ENCODE results near the gene UST. TPM values are rescaled to one million over a fixed set of nuclear protein-coding genes. Genes with fewer than 3 reads are reported as not detected.

Gene UST
- total RNA-seq, 2 experiments from 2014 or later = 1.4 to 4.1 TPM

GRCh38 chr6:148997865-148998264, 251.0 kb downstream of the UST start:
- TF ChIP-seq EZH2phosphoT487 (IDR thresholded peaks at IDR 0.05; ENCODE audit: borderline replicate concordance, low read depth, low read length) = no peak
- no peak for TF ChIP-seq CTCF (conservative IDR thresholded peaks at IDR 0.05; ENCODE audit: low read length)
- H3K4me2 ChIP-seq (ENCODE audit: low read length) = no peak overlapping the region
- DNase-seq (ENCODE audit: low spot score) = no peak
- no peak overlapping the region for H2AFZ ChIP-seq (ENCODE audit: low read length)
- no TSS peak for BruUV-seq (replicated peaks)
- H3K79me2 ChIP-seq (ENCODE audit: insufficient read depth, low read depth, low read length) = no peaks in the 10 kb centered on the region
- intact Hi-C loops (cut with micrococcal nuclease; ENCODE audit: unreplicated experiment) = no loop called here
- no peak overlapping the region for H3K4me3 ChIP-seq (ENCODE audit: low read depth, low read length, poor library complexity, severe bottlenecking)
- no peaks in the 10 kb centered on the region for H3K9me2 ChIP-seq (ENCODE audit: insufficient read depth, low read length)
- POLR2A ChIA-PET = interaction anchor here (0.6 to 1.4 kb wide), 5 partner anchors 9 to 67 kb away, joined by 3 to 4 read pairs (median 3); no protein-coding TSS in a partner anchor
- H3K4me1 ChIP-seq (ENCODE audit: insufficient read depth, low read length, poor library complexity, severe bottlenecking) = no peaks in the 10 kb centered on the region
- no peaks in the 10 kb centered on the region for H3K36me3 ChIP-seq (ENCODE audit: insufficient read depth, low read length)
- peaks cover 11% of the 10 kb centered on the region; the same call in 1 of the 2 replicates for H3K9me3 ChIP-seq (ENCODE audit: low read length)
- H4K20me1 ChIP-seq (ENCODE audit: insufficient read depth, low read length) = no peaks in the 10 kb centered on the region
- CTCF ChIA-PET (ENCODE audit: unreplicated experiment) = no interaction called here
- H3K27ac ChIP-seq (ENCODE audit: low read depth, low read length, poor library complexity, severe bottlenecking) = no peak overlapping the region

- Histone ChIP-seq H3K4me2 (ENCODE audit: low read length) (no peak overlapping the region), H3K9me3 (ENCODE audit: low read length) (peaks cover 11% of the 10 kb centered on the region; the same call in 1 of the 2 replicates), H3K4me1 (ENCODE audit: insufficient read depth, low read length, poor library complexity, severe bottlenecking) (no peaks in the 10 kb centered on the region), H4K20me1 (ENCODE audit: insufficient read depth, low read length) (no peaks in the 10 kb centered on the region), H3K4me3 (ENCODE audit: low read depth, low read length, poor library complexity, severe bottlenecking) (no peak overlapping the region), H3K79me2 (ENCODE audit: insufficient read depth, low read depth, low read length) (no peaks in the 10 kb centered on the region), H3K27ac (ENCODE audit: low read depth, low read length, poor library complexity, severe bottlenecking) (no peak overlapping the region), H3K36me3 (ENCODE audit: insufficient read depth, low read length) (no peaks in the 10 kb centered on the region), H3K9me2 (ENCODE audit: insufficient read depth, low read length) (no peaks in the 10 kb centered on the region), H2AFZ (ENCODE audit: low read length) (no peak overlapping the region)
- ChIA-PET CTCF (ENCODE audit: unreplicated experiment) (no interaction called here), POLR2A (interaction anchor here (0.9 to 1.1 kb wide), 3 partner anchors 12 to 33 kb away, joined by 3 read pairs; no protein-coding TSS in a partner anchor)
- no peak for TF ChIP-seq CTCF (conservative IDR thresholded peaks at IDR 0.05; ENCODE audit: low read length)
- no peak for TF ChIP-seq EZH2phosphoT487 (IDR thresholded peaks at IDR 0.05; ENCODE audit: borderline replicate concordance, low read depth, low read length)
- intact Hi-C loops (cut with micrococcal nuclease; ENCODE audit: unreplicated experiment) = no loop called here
- no TSS peak for BruUV-seq (replicated peaks)
- DNase-seq (ENCODE audit: low spot score) = no peak
Measured at GRCh38 chr6:148998704-148999103, 251.9 kb downstream of the UST start.

- TF ChIP-seq CTCF (conservative IDR thresholded peaks at IDR 0.05; ENCODE audit: low read length) = no peak
- no peak for TF ChIP-seq EZH2phosphoT487 (IDR thresholded peaks at IDR 0.05; ENCODE audit: borderline replicate concordance, low read depth, low read length)
- no peaks in the 10 kb centered on the region for H4K20me1 ChIP-seq (ENCODE audit: insufficient read depth, low read length)
- no peak for DNase-seq (ENCODE audit: low spot score)
- H3K36me3 ChIP-seq (ENCODE audit: insufficient read depth, low read length) = no peaks in the 10 kb centered on the region
- H3K4me2 ChIP-seq (ENCODE audit: low read length) = no peak overlapping the region
- POLR2A ChIA-PET = no interaction called here
- H2AFZ ChIP-seq (ENCODE audit: low read length) = no peak overlapping the region
- H3K79me2 ChIP-seq (ENCODE audit: insufficient read depth, low read depth, low read length) = no peaks in the 10 kb centered on the region
- no peak overlapping the region for H3K27ac ChIP-seq (ENCODE audit: low read depth, low read length, poor library complexity, severe bottlenecking)
- H3K9me3 ChIP-seq (ENCODE audit: low read length) = peaks cover 11% of the 10 kb centered on the region; the same call in 1 of the 2 replicates
- H3K4me1 ChIP-seq (ENCODE audit: insufficient read depth, low read length, poor library complexity, severe bottlenecking) = no peaks in the 10 kb centered on the region
- no peak overlapping the region for H3K4me3 ChIP-seq (ENCODE audit: low read depth, low read length, poor library complexity, severe bottlenecking)
- no peaks in the 10 kb centered on the region for H3K9me2 ChIP-seq (ENCODE audit: insufficient read depth, low read length)
- CTCF ChIA-PET (ENCODE audit: unreplicated experiment) = no interaction called here
- no TSS peak for BruUV-seq (replicated peaks)
- intact Hi-C loops (cut with micrococcal nuclease; ENCODE audit: unreplicated experiment) = no loop called here
Measured at GRCh38 chr6:148999501-148999900, 252.7 kb downstream of the UST start.

All from OCI-LY7 (cell line).